BLaER1 treated with 17β-estradiol and CSF1 and Interleukin-3, amounts not matched to agents 10 nM and 100 nM (cell line): ENCODE results near the gene SREBF2.
"Not testable (repeated sequence)": the region's sequence is repeated elsewhere in the genome, so short reads cannot be mapped to it uniquely, and the experiment has no call there.

Experiments
- H3K27ac ChIP-seq, 11 experiments: shearing (Covaris generic); formaldehyde crosslinking; 2 replicates each; pipeline ENCODE4 v1.8.1; 2022
- H3K27me3 ChIP-seq, 11 experiments: shearing (Covaris generic); formaldehyde crosslinking; 2 replicates each; pipeline ENCODE4 v1.8.1; 2022
- H3K36me3 ChIP-seq, 11 experiments: shearing (Covaris generic); formaldehyde crosslinking; 2 replicates each; pipeline ENCODE4 v1.8.1; 2022
- H3K4me1 ChIP-seq, 10 experiments: shearing (Covaris generic); formaldehyde crosslinking; 2 replicates each; pipeline ENCODE4 v1.8.1; 2022
- H3K4me2 ChIP-seq, 11 experiments: shearing (Covaris generic); formaldehyde crosslinking; 2 replicates each; pipeline ENCODE4 v1.8.1; 2022
- H3K4me3 ChIP-seq, 10 experiments: shearing (Covaris generic); formaldehyde crosslinking; 2 replicates each; pipeline ENCODE4 v1.8.1; 2022
- H3K9ac ChIP-seq, 11 experiments: shearing (Covaris generic); formaldehyde crosslinking; 2 replicates each; pipeline ENCODE4 v1.8.1; 2022
- H3K9me3 ChIP-seq, 11 experiments: shearing (Covaris generic); formaldehyde crosslinking; replicated peaks in 1 of 11; 2 replicates each; pipeline ENCODE4 v1.8.1; 2022
- H4K20me1 ChIP-seq, 11 experiments: shearing (Covaris generic); formaldehyde crosslinking; 2 replicates each; pipeline ENCODE4 v1.8.1; 2022
- Cebpa-rat ChIP-seq, 11 experiments: shearing (Covaris generic); IDR thresholded peaks; 2 replicates each; pipeline ENCODE4 v1.8.1; 2022

SREBF2 gene

DNA sequence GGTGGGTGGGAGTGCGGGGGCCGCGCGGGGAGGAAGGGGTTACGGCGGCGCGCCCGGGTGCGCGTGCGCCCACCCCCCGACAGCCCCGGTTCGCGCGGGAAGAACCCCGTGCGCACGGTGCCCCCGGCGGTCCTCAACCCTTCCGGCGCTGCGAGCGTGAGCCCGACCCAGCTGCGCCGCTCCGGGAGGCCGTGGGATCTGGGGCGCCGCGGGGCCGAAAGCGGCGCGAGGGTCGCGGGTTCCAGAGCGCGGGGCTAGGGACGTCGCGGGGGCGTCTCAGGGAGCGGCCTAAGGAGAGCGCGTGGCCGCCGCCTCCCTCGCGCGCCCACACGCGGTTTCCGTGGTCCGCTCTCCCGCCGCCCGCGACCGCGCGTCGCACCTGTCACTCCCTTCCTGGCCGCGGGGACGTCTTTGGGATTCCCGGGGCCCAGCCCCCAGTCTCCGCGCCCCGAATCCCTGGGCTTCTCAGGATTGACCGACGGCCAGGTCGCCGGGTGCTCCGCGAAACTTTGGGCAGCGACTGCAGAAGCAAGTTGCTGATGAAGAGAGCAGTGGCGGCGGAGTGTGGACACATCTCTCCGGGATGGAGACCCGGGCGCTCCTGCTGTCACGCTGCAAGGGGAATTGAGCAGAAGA lies 582 bp downstream of the SREBF2 start:
- Histone ChIP-seq H3K4me2 (peak overlapping the region; percentile 77 to 93 (median 87)), H3K4me3 (peak overlapping the region; percentile 70 to 96 (median 90)), H3K4me1 (peaks cover 42 to 65% (median 56%) of the 10 kb centered on the region in 10 experiments), H4K20me1 (peaks cover 18 to 48% (median 42%) of the 10 kb centered on the region in 11 experiments; a peak in 19 of 22 replicates), H3K27me3 (no peaks in the 10 kb centered on the region), H3K9me3 (no peaks in the 10 kb centered on the region), H3K9ac (peak overlapping the region; percentile 90 to 97 (median 94)), H3K27ac (peak overlapping the region; percentile 78 to 94 (median 91)), H3K36me3 (peaks cover 12 to 39% (median 30%) of the 10 kb centered on the region in 11 experiments; a peak in 21 of 22 replicates)
- TF ChIP-seq Cebpa-rat (IDR thresholded peaks at IDR 0.05), result no peak

DNA sequence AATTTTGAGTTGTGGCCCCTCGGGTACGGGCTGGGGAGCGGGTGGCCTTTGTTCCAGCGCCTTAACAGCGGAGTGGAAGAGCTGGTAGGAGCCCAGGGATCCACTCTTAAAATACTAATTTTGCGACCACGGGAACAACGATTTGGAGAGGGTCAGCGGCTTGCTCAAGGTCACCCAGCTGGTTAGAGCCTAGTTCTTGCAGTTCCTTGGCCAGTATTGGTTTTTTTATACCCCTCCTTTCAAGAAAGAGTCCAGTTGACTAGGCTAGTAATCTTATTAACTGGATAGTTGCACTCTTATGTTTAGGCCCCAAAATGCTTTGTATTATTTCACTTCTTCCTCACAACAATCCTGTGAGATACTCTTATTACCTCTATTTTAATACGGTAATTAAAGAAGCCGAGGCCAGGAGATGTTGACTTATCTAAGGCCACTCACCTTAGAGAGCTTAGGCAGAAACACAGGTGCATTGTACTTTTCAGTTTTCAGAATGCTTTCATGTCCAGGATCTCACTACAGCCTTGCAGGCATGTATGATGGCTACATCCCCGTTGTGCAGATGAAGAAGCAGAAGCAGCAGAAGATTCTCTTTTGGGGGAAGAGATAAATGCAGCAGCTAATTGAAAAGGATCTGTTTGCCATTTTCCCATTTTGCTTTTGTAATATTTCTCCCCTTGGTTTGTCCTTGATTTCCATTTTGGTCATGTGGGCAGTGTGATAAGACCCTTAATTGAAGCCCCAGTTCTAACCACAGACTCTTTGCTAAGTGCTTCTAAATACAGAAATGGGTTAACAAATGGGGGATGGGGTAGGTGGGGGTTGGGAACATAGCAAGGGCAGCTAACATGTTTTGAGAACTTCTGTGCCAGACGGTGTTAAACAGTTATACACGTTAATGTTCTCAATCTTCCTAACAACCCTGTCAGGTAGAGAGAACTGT lies 1.4 kb downstream of the SREBF2 start:
- Histone ChIP-seq H3K4me3 (peak overlapping the region; percentile 70 to 96 (median 90)), H3K27ac (peak overlapping the region in 10 of 11 experiments; percentile 85 to 94 (median 91); a peak in 20 of 22 replicates), H4K20me1 (peaks cover 25 to 56% (median 50%) of the 10 kb centered on the region in 11 experiments; a peak in 20 of 22 replicates)

GRCh38 chr22:41835462-41835861 lies 2.6 kb downstream of the SREBF2 start:
- H3K9me3 ChIP-seq, H3K27me3 ChIP-seq, H3K4me3 ChIP-seq, H3K9ac ChIP-seq, H3K27ac ChIP-seq: not testable (repeated sequence)
- Histone ChIP-seq H3K4me1 (peaks cover 36 to 68% (median 56%) of the 10 kb centered on the region in 10 experiments), H4K20me1 (peaks cover 33 to 68% (median 62%) of the 10 kb centered on the region in 11 experiments; a peak in 21 of 22 replicates), H3K36me3 (peaks cover 12 to 58% (median 48%) of the 10 kb centered on the region in 11 experiments; a peak in 21 of 22 replicates), H3K4me2 (peak overlapping the region in 9 of 11 experiments; percentile 77 to 92 (median 86); a peak in 17 of 22 replicates)

More for the DNA sequence above, 1.4 kb downstream of the SREBF2 start:
- Histone ChIP-seq H3K36me3 (peaks cover 12 to 46% (median 38%) of the 10 kb centered on the region in 11 experiments; a peak in 21 of 22 replicates), H3K27me3 (no peaks in the 10 kb centered on the region), H3K4me1 (peaks cover 48 to 70% (median 61%) of the 10 kb centered on the region in 10 experiments), H3K9me3 (no peaks in the 10 kb centered on the region), H3K9ac (peak overlapping the region; percentile 90 to 97 (median 94)), H3K4me2 (peak overlapping the region; percentile 77 to 93 (median 87))
- no peak for TF ChIP-seq Cebpa-rat (IDR thresholded peaks at IDR 0.05)

GRCh38 chr22:41836551-41836950 lies 3.6 kb downstream of the SREBF2 start:
- peaks cover 39 to 79% (median 73%) of the 10 kb centered on the region in 11 experiments; a peak in 21 of 22 replicates for H4K20me1 ChIP-seq
- no peak for TF ChIP-seq Cebpa-rat (IDR thresholded peaks at IDR 0.05)
- no peaks in the 10 kb centered on the region for H3K27me3 ChIP-seq
- H3K9me3 ChIP-seq, result no peaks in the 10 kb centered on the region
- peaks cover 17 to 69% (median 59%) of the 10 kb centered on the region in 11 experiments; a peak in 21 of 22 replicates for H3K36me3 ChIP-seq
- H3K9ac ChIP-seq, result no peak overlapping the region
- no peak overlapping the region for H3K27ac ChIP-seq
- peak overlapping the region in 4 of 11 experiments; percentile 86 to 92 (median 87); a peak in 7 of 22 replicates for H3K4me2 ChIP-seq
- H3K4me3 ChIP-seq, result no peak overlapping the region
- H3K4me1 ChIP-seq, result peaks cover 25 to 64% (median 48%) of the 10 kb centered on the region in 10 experiments

DNA sequence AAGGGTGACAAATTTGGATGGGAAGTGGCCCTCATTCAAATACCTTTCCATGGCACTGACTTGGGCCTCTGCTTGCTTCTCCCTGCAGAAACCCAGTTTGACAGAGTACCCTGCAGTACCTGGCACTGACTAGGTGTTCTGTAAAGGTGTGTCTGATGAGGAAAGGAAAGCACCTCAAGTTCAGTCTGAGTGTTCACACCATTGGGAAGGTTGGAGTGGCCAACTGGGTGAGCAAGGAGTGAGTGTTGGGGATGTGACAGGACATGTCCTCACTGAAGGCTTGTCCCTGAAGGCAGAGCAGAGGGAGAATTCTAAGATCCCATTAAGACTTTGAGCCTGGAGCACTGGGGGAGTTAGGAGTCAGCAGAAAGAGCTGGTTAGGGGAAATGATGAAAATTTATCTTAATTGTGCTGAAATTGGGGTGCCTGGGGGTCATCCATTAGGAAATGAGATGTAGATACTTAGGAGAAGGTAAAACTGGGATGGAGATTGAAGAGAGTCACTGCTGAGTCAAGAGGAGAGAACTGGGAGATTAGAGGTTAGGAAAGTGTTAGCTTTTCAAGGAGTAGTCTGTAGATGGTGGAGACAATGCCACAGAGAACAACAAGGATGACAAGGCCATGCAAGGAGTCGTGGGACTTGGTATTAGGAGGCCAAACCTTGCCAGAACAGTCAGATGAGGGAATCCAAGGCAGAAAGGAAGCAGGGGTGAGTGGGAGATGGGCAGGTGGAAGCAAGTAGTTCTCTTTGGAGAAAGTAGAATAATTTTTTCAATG lies 6.1 kb downstream of the SREBF2 start:
- Histone ChIP-seq H3K9ac (0 out of 22 replicates have a peak overlapping the region, but pooled peaks of 1 of the 11 experiments have one; percentile 2), H3K27me3 (no peaks in the 10 kb centered on the region), H3K27ac (0 out of 22 replicates have a peak overlapping the region, but pooled peaks of 1 of the 11 experiments have one; percentile 5), H3K36me3 (peaks cover 33 to 93% (median 74%) of the 10 kb centered on the region in 11 experiments), H3K4me2 (peak overlapping the region in 4 of 11 experiments; percentile 7 to 19 (median 16); a peak in 5 of 22 replicates), H3K4me3 (no peak overlapping the region), H3K9me3 (no peaks in the 10 kb centered on the region), H3K4me1 (peaks cover 18 to 65% (median 48%) of the 10 kb centered on the region in 10 experiments), H4K20me1 (peaks cover 58 to 100% (median 93%) of the 10 kb centered on the region in 11 experiments; a peak in 21 of 22 replicates)
- TF ChIP-seq Cebpa-rat (IDR thresholded peaks at IDR 0.05), result no peak

DNA sequence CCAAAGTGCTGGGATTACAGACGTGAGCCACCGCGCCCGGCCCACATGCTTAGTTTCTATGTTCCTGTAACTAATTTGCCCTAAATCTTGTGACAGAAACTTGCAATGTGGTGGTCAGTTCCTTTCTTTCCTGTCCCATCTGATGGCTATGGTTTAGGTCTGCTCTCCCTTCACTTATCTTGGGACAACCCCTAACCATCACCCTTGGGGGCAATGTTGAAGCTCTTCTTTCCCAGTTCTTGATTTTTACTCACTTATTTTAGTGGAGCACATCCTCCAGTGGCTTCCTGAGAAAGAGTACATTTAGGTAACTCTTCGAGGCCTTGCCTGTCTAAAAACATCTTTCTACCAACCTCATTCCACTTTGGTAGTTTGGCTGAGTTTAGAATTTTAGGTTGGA lies 7.3 kb downstream of the SREBF2 start:
- Histone ChIP-seq H3K36me3 (peaks cover 33 to 96% (median 75%) of the 10 kb centered on the region in 11 experiments), H3K9me3 (no peaks in the 10 kb centered on the region), H4K20me1 (peaks cover 62 to 100% (median 93%) of the 10 kb centered on the region in 11 experiments; a peak in 20 of 22 replicates), H3K4me1 (peaks cover 15 to 67% (median 49%) of the 10 kb centered on the region in 10 experiments), H3K27ac (no peak overlapping the region), H3K9ac (0 out of 22 replicates have a peak overlapping the region, but pooled peaks of 1 of the 11 experiments have one; percentile 2), H3K27me3 (no peaks in the 10 kb centered on the region), H3K4me3 (no peak overlapping the region), H3K4me2 (no peak overlapping the region; a peak in 1 of 22 replicates)
- no peak for TF ChIP-seq Cebpa-rat (IDR thresholded peaks at IDR 0.05)

DNA sequence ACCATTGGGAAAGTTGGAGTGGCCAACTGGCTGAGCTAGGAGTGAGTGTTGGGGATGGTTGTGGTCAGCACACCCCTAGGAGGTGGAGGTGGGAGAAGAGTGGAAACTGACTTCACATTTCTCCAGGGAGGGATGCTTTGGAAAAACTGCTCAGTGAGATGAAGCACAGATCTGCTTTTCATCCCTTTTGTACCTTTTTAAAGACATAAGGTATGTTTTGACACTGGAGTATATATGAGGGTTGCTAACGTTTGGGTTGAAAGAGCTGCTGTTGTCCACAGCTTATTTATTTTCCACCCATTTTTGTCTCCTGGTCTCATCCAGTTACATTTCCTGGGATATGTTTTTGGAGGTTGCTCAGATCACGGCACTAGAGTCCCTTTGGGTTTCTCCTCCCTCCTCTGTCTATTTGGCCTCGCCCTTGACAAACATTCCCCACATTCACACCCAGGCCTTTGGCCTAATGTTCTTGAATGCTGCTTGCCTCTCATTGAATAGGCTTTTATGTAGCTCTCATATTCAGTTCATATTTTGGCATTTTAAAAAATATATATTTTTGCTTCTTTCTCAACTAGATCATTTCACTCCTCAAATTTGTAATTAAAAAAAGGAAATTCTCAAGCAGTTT lies 8.3 kb downstream of the SREBF2 start:
- no peak overlapping the region for H3K27ac ChIP-seq
- peaks cover 25 to 67% (median 49%) of the 10 kb centered on the region in 10 experiments for H3K4me1 ChIP-seq
- H4K20me1 ChIP-seq, result peaks cover 68 to 100% (median 94%) of the 10 kb centered on the region in 11 experiments; a peak in 21 of 22 replicates
- TF ChIP-seq Cebpa-rat (IDR thresholded peaks at IDR 0.05), result no peak
- no peak overlapping the region for H3K4me3 ChIP-seq
- no peaks in the 10 kb centered on the region for H3K9me3 ChIP-seq
- H3K4me2 ChIP-seq, result no peak overlapping the region
- H3K36me3 ChIP-seq, result peaks cover 30 to 89% (median 66%) of the 10 kb centered on the region in 11 experiments
- no peaks in the 10 kb centered on the region for H3K27me3 ChIP-seq
- H3K9ac ChIP-seq, result no peak overlapping the region
